LNCAP (cell line): ENCODE results near the gene FSIP1.

ENCODE experiments used
- TF ChIP-seq, protein P1 (sequence below): fragments of 450-650 bp; IDR thresholded peaks from 2 replicates; pipeline ENCODE4 v1.5.1; 2017; ENCODE audit warnings: mild to moderate bottlenecking

Gene FSIP1

DNA sequence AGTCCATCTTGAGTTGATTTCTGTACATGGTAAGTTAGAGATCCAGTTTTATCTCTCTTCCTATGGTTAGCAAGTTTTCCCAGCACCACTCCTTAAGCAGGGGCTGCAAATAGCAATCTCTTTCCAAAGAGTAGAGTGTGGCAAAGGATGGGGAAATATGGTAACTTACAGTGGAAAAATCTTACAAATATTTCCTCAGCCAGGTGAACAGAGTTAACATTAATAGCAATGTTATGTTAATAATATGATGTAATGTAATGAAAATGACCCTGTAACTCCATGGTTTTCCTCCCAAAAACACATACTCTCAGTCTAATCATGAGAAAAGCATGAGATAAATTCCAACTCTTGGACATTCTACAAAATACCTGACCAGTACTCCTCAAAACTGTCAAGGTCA is 30.4 kb downstream of the FSIP1 start:
- TF ChIP-seq, protein P1, sequence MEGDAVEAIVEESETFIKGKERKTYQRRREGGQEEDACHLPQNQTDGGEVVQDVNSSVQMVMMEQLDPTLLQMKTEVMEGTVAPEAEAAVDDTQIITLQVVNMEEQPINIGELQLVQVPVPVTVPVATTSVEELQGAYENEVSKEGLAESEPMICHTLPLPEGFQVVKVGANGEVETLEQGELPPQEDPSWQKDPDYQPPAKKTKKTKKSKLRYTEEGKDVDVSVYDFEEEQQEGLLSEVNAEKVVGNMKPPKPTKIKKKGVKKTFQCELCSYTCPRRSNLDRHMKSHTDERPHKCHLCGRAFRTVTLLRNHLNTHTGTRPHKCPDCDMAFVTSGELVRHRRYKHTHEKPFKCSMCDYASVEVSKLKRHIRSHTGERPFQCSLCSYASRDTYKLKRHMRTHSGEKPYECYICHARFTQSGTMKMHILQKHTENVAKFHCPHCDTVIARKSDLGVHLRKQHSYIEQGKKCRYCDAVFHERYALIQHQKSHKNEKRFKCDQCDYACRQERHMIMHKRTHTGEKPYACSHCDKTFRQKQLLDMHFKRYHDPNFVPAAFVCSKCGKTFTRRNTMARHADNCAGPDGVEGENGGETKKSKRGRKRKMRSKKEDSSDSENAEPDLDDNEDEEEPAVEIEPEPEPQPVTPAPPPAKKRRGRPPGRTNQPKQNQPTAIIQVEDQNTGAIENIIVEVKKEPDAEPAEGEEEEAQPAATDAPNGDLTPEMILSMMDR, result no peak

DNA sequence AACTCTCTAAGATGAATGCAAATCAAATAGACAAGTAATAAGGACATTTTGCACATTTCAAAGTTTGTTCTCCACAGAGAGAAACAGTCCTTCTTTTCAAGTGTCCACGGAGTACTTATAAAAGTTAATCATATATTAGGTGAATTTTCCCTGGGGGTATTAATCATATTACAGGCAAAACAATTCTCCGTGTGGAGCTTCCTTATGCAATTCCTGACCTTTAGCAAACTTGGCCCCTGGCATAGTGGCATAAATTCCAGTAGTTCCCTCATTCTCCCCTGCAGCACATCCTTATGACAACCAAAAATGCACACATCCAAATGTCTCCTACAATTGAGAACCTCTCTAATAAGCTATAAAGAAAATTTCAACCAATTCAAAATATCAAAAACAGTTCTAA is 34.4 kb downstream of the FSIP1 start:
- TF ChIP-seq, protein P1, result no peak

GRCh38 chr15:39747326-39747725 is 35.3 kb downstream of the FSIP1 start:
- TF ChIP-seq, protein P1, result no peak

DNA sequence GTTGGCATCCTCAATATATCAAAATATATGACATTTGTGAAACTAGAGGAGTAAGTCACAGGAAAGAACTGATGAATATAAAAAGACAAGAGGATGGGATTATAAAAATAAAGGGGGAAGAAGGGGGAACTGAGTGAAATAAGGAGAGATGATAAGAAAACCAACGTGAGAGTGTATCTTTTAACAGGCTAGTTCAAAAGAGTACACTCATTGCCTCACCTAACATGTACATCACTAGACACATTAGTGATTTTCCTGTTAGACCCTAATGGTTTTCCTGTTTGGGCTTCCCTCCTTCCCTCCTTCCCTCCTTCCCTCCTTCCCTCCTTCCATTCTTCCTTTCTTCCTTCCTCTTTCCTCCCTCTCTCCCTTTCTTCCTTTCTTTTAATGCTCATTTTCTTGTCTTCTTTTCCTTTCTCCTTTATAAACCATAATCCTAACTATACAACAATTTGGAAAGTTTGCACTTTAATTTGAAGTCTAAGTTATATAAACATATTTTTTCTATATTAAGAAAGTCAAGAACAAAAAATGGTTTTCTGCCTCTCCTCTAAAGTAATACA is 35.8 kb downstream of the FSIP1 start:
- TF ChIP-seq, protein P1, result no peak

- TF ChIP-seq, protein P1, result no peak
Measured at GRCh38 chr15:39746176-39746575, 36.5 kb downstream of the FSIP1 start.

GRCh38 chr15:39745415-39745814 is 37.2 kb downstream of the FSIP1 start:
- TF ChIP-seq, protein P1, result no peak

DNA sequence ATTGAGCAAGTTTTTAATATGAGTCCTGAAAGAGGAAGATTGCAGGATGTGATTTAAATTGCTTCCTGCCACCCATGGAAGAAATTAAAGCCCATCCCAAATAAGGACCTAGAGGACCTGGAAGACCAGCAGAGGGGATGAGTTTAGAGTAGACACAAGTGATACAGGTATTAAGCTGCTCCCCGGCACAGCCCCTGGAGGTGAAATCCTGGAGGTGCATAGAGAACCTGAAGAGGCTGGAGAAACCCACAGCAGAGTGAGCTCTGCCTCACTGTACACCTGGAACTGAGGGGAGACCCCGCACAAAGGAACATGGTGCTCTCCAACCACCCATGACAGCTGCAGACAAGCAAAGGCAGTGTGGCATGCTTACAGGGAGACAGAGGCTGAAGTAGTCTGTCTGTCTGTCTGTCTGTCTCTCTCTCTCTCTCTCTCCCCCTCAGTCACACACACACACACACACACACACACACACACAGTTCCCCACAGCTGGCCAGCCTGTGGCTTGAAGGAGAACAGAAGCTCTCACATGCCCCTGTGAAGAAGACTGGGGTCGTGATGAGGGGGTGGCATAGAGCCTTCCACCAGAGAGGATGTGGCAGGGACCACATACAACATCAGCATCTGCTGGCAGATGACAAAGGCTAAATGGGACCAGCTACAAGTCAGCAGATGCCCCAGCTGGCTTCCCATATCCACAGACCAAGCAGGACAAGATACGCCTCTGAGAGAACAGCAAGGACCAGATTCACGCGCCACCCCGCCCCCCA is 38.1 kb downstream of the FSIP1 start:
- TF ChIP-seq, protein P1, result no peak
